HepG2 (cell line): Measurements from ENCODE around the gene SGF29. TPM values are rescaled to one million over a fixed set of nuclear protein-coding genes. Genes with fewer than 3 reads are reported as not detected.
"Not testable (repeated sequence)": the region's sequence is repeated elsewhere in the genome, so short reads cannot be mapped to it uniquely, and the experiment has no call there.

ENCODE experiments used
- ELF3 ChIP-seq: IDR thresholded peaks from 2 replicates; pipeline ENCODE4 v1.6.1; 2016; ENCODE audit warnings: missing genetic modification reagents, missing compliant biosample characterization
- MIER3 ChIP-seq: IDR thresholded peaks from 2 replicates; pipeline ENCODE4 v1.6.1; 2016; ENCODE audit warnings: missing compliant biosample characterization, borderline replicate concordance
- MYC ChIP-seq: sonication (generic); formaldehyde crosslinking; IDR thresholded peaks from 2 replicates; pipeline ENCODE4 v1.9.0; 2021; ENCODE audit warnings: missing genetic modification reagents, borderline replicate concordance
- SOX6 ChIP-seq, 2 experiments: fragments of 450-650 bp in 1 of 2; sonication (generic) in 1 of 2; formaldehyde crosslinking in 1 of 2; IDR thresholded peaks; 2 replicates each; pipeline versions ENCODE4 v1.4.0 to v1.6.1; 2017 to 2020; ENCODE audit warnings: antibody characterized with exemption in 1 of 2, mild to moderate bottlenecking in 1 of 2, missing genetic modification reagents in 1 of 2
- TEAD3 ChIP-seq: optimal IDR thresholded peaks from 2 replicates; pipeline ENCODE3; 2016; ENCODE audit warnings: borderline replicate concordance
- XRCC5 ChIP-seq: fragments of 200-400 bp; formaldehyde crosslinking; optimal IDR thresholded peaks from 2 replicates; pipeline ENCODE3; 2017; ENCODE audit warnings: mild to moderate bottlenecking, low read length
- YEATS2 ChIP-seq: sonication (generic); formaldehyde crosslinking; IDR thresholded peaks from 2 replicates; pipeline ENCODE4 v1.4.0; 2020; ENCODE audit warnings: missing genetic modification reagents, borderline replicate concordance
- ZFX ChIP-seq: sonication (generic); formaldehyde crosslinking; IDR thresholded peaks from 2 replicates; pipeline ENCODE4 v1.4.0; 2020; ENCODE audit warnings: mild to moderate bottlenecking, low read depth, missing genetic modification reagents, moderate library complexity
- ZNF501 ChIP-seq: sonication (generic); formaldehyde crosslinking; IDR thresholded peaks from 2 replicates; pipeline ENCODE4 v1.5.1; 2020; ENCODE audit warnings: mild to moderate bottlenecking, moderate library complexity, missing genetic modification reagents
- polyA plus RNA-seq, 8 experiments: library from polyadenylated mRNA; depleted of rRNA in 3 of 8; stranded (reverse) in 7 of 8; unstranded in 1 of 8; fragments of >200 nt; fragmentation: Illumina TruSeq in 4 of 8; extraction: Trizol in 4 of 8; gene quantifications; 2 replicates each; pipeline versions ENCODE4 v1.2.1 to v1.2.3, GENCODE V29; 2011 to 2016; ENCODE audit warnings: low read depth in 4 of 8, missing spikeins in 1 of 8, mixed read lengths in 1 of 8; ENCODE audit not compliant: insufficient read depth in 1 of 8
- total RNA-seq, 5 experiments: library from RNA; depleted of rRNA; stranded (reverse); fragments of >200 nt; fragmentation: Illumina TruSeq; extraction: Trizol; gene quantifications; 2 replicates each; pipeline ENCODE4 v1.2.3, GENCODE V29; 2016; ENCODE audit warnings: low read depth in 1 of 5
- TF ChIP-seq, protein P1 (sequence below): sonication (generic); formaldehyde crosslinking; IDR thresholded peaks from 2 replicates; pipeline ENCODE4 v1.5.1; 2020; ENCODE audit warnings: mild to moderate bottlenecking, missing genetic modification reagents, moderate library complexity
- TF ChIP-seq, protein P2 (sequence below): sonication (generic); formaldehyde crosslinking; IDR thresholded peaks from 2 replicates; pipeline ENCODE4 v1.9.0; 2022; ENCODE audit warnings: missing genetic modification reagents, mild to moderate bottlenecking, borderline replicate concordance
- TF ChIP-seq, protein P3 (sequence below), 2 experiments: sonication (generic) in 1 of 2; formaldehyde crosslinking in 1 of 2; IDR thresholded peaks; 2 replicates each; pipeline versions ENCODE4 v1.4.0 to v1.6.1; 2018 to 2020; ENCODE audit warnings: missing genetic modification reagents in 2 of 2, borderline replicate concordance in 1 of 2, low read depth in 1 of 2, mild to moderate bottlenecking in 1 of 2, missing biosample characterization in 1 of 2

The SGF29 gene
- total and polyA plus RNA-seq, 2 of the 13 experiments (the other 11 are each of a cell fraction or from before 2014, with no cell fraction given), result 5.0 to 29.4 TPM

DNA sequence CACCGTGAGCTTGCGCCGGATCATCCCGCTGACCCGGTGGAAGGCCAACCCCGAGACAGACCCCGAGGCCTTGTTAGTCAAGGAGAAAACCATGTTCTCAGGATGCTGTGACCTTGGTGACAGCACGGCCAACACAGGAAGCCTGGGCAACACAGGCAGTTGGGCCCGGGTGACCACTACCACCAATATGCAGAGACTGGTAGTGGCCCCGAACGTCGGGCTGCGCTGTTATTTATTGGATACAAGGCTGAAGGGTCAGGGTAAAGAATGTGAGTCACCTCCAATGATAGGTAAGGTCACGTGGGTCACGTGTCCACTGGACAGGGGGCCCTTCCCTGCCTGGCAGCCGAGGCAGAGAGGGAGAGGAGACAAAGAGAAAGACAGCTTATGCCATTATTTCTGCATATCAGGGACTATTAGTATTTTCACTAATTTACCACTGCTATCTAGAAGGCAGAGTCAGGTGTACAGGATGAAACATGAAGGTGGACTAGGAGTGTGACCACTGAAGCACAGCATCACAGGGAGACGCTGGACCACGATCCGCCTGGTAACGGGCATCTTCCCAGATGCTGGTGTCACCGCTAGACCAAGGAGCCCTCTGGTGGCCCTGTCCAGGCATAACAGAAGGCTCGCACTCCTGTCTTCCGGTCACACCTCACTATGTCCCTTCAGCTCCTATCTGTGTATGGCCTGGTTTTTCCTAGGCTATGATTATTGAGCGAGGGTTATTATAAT is 61.9 kb downstream of the SGF29 start (continued):
- TF ChIP-seq SOX6 (IDR thresholded peaks at IDR 0.05), result not testable (repeated sequence)
- TF ChIP-seq SOX6 (CRISPR knock-in tag; IDR thresholded peaks at IDR 0.05) (peak; percentile 13; the same call in 1 of the 2 replicates), ZNF501 (CRISPR knock-in tag) (0 out of 2 replicates have a peak, but pooled peaks have one; percentile 24), ZFX (CRISPR knock-in tag) (peak; percentile 13; the same call in 1 of the 2 replicates), MYC (CRISPR knock-in tag) (0 out of 2 replicates have a peak, but pooled peaks have one; percentile 8), YEATS2 (CRISPR knock-in tag) (peak; percentile 35; the same call in 1 of the 2 replicates), MIER3 (peak; percentile 36; the same call in 1 of the 2 replicates), ELF3 (peak; percentile 47; the same call in 1 of the 2 replicates), XRCC5 (peak; percentile 16), TEAD3 (CRISPR knock-in tag) (peak; percentile 51)
- TF ChIP-seq, protein P1, sequence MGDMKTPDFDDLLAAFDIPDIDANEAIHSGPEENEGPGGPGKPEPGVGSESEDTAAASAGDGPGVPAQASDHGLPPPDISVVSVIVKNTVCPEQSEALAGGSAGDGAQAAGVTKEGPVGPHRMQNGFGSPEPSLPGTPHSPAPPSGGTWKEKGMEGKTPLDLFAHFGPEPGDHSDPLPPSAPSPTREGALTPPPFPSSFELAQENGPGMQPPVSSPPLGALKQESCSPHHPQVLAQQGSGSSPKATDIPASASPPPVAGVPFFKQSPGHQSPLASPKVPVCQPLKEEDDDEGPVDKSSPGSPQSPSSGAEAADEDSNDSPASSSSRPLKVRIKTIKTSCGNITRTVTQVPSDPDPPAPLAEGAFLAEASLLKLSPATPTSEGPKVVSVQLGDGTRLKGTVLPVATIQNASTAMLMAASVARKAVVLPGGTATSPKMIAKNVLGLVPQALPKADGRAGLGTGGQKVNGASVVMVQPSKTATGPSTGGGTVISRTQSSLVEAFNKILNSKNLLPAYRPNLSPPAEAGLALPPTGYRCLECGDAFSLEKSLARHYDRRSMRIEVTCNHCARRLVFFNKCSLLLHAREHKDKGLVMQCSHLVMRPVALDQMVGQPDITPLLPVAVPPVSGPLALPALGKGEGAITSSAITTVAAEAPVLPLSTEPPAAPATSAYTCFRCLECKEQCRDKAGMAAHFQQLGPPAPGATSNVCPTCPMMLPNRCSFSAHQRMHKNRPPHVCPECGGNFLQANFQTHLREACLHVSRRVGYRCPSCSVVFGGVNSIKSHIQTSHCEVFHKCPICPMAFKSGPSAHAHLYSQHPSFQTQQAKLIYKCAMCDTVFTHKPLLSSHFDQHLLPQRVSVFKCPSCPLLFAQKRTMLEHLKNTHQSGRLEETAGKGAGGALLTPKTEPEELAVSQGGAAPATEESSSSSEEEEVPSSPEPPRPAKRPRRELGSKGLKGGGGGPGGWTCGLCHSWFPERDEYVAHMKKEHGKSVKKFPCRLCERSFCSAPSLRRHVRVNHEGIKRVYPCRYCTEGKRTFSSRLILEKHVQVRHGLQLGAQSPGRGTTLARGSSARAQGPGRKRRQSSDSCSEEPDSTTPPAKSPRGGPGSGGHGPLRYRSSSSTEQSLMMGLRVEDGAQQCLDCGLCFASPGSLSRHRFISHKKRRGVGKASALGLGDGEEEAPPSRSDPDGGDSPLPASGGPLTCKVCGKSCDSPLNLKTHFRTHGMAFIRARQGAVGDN, result peak; percentile 43
- TF ChIP-seq, protein P2, sequence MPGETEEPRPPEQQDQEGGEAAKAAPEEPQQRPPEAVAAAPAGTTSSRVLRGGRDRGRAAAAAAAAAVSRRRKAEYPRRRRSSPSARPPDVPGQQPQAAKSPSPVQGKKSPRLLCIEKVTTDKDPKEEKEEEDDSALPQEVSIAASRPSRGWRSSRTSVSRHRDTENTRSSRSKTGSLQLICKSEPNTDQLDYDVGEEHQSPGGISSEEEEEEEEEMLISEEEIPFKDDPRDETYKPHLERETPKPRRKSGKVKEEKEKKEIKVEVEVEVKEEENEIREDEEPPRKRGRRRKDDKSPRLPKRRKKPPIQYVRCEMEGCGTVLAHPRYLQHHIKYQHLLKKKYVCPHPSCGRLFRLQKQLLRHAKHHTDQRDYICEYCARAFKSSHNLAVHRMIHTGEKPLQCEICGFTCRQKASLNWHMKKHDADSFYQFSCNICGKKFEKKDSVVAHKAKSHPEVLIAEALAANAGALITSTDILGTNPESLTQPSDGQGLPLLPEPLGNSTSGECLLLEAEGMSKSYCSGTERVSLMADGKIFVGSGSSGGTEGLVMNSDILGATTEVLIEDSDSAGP (CRISPR knock-in tag), result 0 out of 2 replicates have a peak, but pooled peaks have one; percentile 40
- TF ChIP-seq, protein P3, sequence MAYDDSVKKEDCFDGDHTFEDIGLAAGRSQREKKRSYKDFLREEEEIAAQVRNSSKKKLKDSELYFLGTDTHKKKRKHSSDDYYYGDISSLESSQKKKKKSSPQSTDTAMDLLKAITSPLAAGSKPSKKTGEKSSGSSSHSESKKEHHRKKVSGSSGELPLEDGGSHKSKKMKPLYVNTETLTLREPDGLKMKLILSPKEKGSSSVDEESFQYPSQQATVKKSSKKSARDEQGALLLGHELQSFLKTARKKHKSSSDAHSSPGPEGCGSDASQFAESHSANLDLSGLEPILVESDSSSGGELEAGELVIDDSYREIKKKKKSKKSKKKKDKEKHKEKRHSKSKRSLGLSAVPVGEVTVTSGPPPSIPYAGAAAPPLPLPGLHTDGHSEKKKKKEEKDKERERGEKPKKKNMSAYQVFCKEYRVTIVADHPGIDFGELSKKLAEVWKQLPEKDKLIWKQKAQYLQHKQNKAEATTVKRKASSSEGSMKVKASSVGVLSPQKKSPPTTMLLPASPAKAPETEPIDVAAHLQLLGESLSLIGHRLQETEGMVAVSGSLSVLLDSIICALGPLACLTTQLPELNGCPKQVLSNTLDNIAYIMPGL (CRISPR knock-in tag; IDR thresholded peaks at IDR 0.05; ENCODE audit: borderline replicate concordance in 1 of 2, low read depth in 1 of 2), result peak in 1 of 2 experiments; percentile 85; a peak in 2 of 4 replicates
